Upper lobe of left lung (tissue), 6 donors: ENCODE results near the gene TLL1. TPM values are rescaled to one million over a fixed set of nuclear protein-coding genes. Genes with fewer than 3 reads are reported as not detected.
A peak's percentile ranks its signal among the peaks of the same experiment; 100 is the strongest.

Experiments used
- ATAC-seq, 2 donors: fragments of 200-7000 bp; cut with Tn5 transposase; one replicate each; pipeline ENCODE4 v1.9.1; 2022; ENCODE audit warnings: mild to moderate bottlenecking in 2 of 2, moderate library complexity in 2 of 2; ENCODE audit not compliant: low FRiP score in 2 of 2
- DNase-seq, 2 donors: peaks; one replicate each; pipeline ENCODE4 v3.0.0-alpha.2; 2019 to 2020
- H3K27ac ChIP-seq, 4 donors: fragments of 200-600 bp; sonication (generic); one replicate each; pipeline ENCODE4 v1.5.1; 2016 to 2019
- H3K27me3 ChIP-seq, 4 donors: fragments of 200-600 bp; sonication (generic); one replicate each; pipeline ENCODE4 v1.5.1; 2017 to 2019
- H3K36me3 ChIP-seq, 4 donors: fragments of 200-600 bp; sonication (generic); one replicate each; pipeline ENCODE4 v1.5.1; 2016 to 2019
- H3K4me1 ChIP-seq, 4 donors: fragments of 200-600 bp; sonication (generic); one replicate each; pipeline ENCODE4 v1.5.1; 2018 to 2019
- H3K4me3 ChIP-seq, 4 donors: fragments of 200-600 bp; sonication (generic); one replicate each; pipeline ENCODE4 v1.5.1; 2017 to 2019; ENCODE audit warnings: mild to moderate bottlenecking in 2 of 4, moderate library complexity in 1 of 4
- H3K9me3 ChIP-seq, 4 donors: fragments of 200-600 bp; sonication (generic); one replicate each; pipeline ENCODE4 v1.5.1; 2018 to 2019
- CTCF ChIP-seq, 6 experiments: fragments of 450-650 bp in 4 of 6; fragments of 200-600 bp in 2 of 6; sonication (generic) in 2 of 6; IDR thresholded peaks; one replicate each; pipeline ENCODE4 v1.5.1; 2016 to 2019; ENCODE audit warnings: antibody characterized with exemption in 6 of 6
- EP300 ChIP-seq, 4 donors: sonication (generic); formaldehyde crosslinking; IDR thresholded peaks; one replicate each; pipeline ENCODE4 v1.5.1; 2017; ENCODE audit warnings: antibody characterized with exemption in 4 of 4, control low read depth in 2 of 4
- POLR2A ChIP-seq, 4 donors: fragments of 450-650 bp; IDR thresholded peaks; one replicate each; pipeline ENCODE4 v1.5.1; 2016 to 2017; ENCODE audit warnings: antibody characterized with exemption in 4 of 4, mild to moderate bottlenecking in 2 of 4
- POLR2AphosphoS5 ChIP-seq, 2 donors: sonication (generic); formaldehyde crosslinking; IDR thresholded peaks; one replicate each; pipeline ENCODE4 v1.5.1; 2017; ENCODE audit warnings: antibody characterized with exemption in 2 of 2
- WGBS, 2 donors: methylation state at CpG; one replicate each; pipeline ENCODE4 v1.1.5; 2017 to 2018; 5-methylcytosine and 5-hydroxymethylcytosine counted together
- total RNA-seq, 6 donors: library from RNA; depleted of rRNA in 4 of 6; stranded (reverse); fragments of >200 nt in 4 of 6; gene quantifications; one replicate each; pipeline versions ENCODE4 v1.1.0 to v1.2.1, GENCODE V29; 2016 to 2021
- donor health status: DM: no; HTN: no; CAD: no; lungs with moderate emphysema.
- donor health status: DM: no; HTN: yes; CAD: no; lungs with severe emphysema.

TLL1 gene
- 1 to 10 TPM; 1.9 to 8.4 (median 3.1) TPM for total RNA-seq

DNA sequence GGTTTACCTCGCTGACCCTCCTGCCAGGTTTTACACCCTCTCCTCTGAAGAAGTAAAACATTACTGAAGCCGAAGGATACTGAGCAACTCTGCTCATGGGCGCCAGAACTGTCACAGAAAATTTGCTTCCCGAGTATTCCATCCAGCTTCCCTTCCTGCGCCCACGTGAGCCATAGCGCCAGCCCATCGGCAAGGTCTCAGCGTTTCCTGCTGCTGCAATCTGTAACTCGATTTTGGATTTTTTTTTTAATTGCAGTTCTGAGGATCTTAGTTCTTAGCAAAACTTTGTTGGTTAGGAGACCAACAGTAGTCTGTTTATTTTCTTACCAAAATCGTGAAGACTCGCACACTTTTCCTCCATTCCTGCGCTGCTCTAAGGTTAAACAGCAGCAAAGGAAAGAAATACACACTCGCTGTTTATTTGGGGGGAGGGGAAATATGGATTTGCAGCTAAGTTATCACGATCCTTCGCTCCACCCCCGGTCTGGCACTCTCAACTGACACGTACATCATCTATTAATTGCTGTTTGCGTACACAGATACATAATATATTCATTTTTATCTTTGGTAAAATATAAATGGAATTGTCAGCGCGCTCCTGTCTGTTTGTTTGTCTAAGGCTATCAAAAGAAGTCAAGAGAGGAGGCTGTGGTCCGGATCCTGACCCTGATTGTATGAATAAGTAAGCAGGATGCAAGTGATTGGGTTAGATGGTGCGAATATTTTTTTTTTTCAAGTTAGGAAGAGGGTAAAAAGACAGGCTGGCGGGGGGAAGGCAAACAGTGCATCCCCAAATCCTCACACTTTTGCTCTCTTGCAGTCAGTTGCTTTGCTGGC is at the start of gene TLL1:
TLL1 (plus strand) TSS at position 777 of the 837 bp plus-strand sequence. CDS start 668 bp downstream, outside the sequence.
- WGBS, 2 donors = 5 to 6% methylated on average over 24 of the region's 24 CpGs
- H3K27ac ChIP-seq = peak within 1 kb of the TSS in 2 of 4 donors; percentile 21 to 56
- DNase-seq = no peak
- H3K36me3 ChIP-seq = no peaks in the 10 kb centered on the region
- no peak for TF ChIP-seq POLR2A (IDR thresholded peaks at IDR 0.05)
- no peak for TF ChIP-seq EP300 (IDR thresholded peaks at IDR 0.05)
- TF ChIP-seq POLR2AphosphoS5 (IDR thresholded peaks at IDR 0.05) = no peak
- no peak for TF ChIP-seq CTCF (IDR thresholded peaks at IDR 0.05)
- H3K4me1 ChIP-seq = peaks cover 16 to 31% (median 24%) of the 10 kb centered on the region in 4 donors
- peaks cover 0 to 25% (median 6%) of the 10 kb centered on the region in 4 donors for H3K27me3 ChIP-seq
- ATAC-seq = peak in 1 of 2 donors; percentile 55
- H3K9me3 ChIP-seq = no peaks in the 10 kb centered on the region
- H3K4me3 ChIP-seq = peak within 1 kb of the TSS; percentile 24 to 58 (median 44)

DNA sequence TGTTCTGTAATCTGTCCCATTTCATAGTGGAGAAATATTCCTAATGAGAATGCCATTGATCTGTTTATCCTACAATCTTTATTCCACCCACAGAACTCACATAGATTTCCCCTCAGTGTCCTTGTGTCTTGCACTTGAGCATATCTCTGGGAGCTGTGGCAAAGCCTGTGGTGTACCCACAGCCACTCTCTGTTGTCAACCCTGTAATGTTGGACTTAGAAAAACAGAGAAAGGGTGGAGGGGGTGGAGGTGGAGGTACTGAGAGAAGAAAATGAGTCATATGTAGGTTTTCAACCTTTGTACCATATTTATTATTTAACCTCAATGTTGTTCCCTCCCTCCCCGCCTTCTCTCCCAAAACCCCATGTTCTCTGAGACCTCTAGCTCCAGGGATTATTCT is 46.9 kb upstream of the TLL1 start:
- WGBS, 2 donors = 85 to 97% methylated on average over 1 of the region's 1 CpG
- DNase-seq = no peak
- Histone ChIP-seq H3K4me1 (no peaks in the 10 kb centered on the region), H3K4me3 (no peak overlapping the region), H3K27me3 (no peaks in the 10 kb centered on the region), H3K9me3 (no peaks in the 10 kb centered on the region), H3K27ac (no peak overlapping the region), H3K36me3 (no peaks in the 10 kb centered on the region)
- ATAC-seq = no peak
- TF ChIP-seq POLR2A (IDR thresholded peaks at IDR 0.05) = no peak
- TF ChIP-seq EP300 (IDR thresholded peaks at IDR 0.05) = no peak
- no peak for TF ChIP-seq POLR2AphosphoS5 (IDR thresholded peaks at IDR 0.05)
- no peak for TF ChIP-seq CTCF (IDR thresholded peaks at IDR 0.05)

DNA sequence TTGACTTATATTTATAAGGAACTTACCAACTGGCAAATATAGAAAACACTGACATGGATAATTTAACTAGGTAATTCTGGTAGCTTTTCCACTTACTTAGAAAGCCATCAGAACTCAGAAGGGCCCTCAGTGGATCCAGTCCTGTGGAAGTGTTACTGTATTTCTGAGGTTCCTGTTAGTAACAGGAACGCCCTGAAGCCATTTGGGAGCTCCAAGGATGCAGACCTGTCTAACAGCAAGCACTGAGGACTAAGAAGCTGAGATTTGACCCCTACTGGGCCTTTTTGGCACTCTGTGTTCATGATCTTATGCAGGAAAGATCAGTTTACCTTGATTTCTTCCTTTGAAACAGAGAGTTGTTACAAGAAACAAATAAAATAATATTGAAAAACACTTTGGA is 46.0 kb upstream of the TLL1 start:
- no peak for TF ChIP-seq POLR2A (IDR thresholded peaks at IDR 0.05)
- no peaks in the 10 kb centered on the region for H3K27me3 ChIP-seq
- no peak overlapping the region for H3K4me3 ChIP-seq
- DNase-seq (no peak), ATAC-seq (no peak)
- H3K27ac ChIP-seq = no peak overlapping the region
- H3K36me3 ChIP-seq = no peaks in the 10 kb centered on the region
- 74 to 90% methylated on average over 1 of the region's 1 CpG for WGBS, 2 donors
- no peaks in the 10 kb centered on the region for H3K4me1 ChIP-seq
- no peaks in the 10 kb centered on the region for H3K9me3 ChIP-seq

- Histone ChIP-seq H3K4me3 (no peak overlapping the region), H3K4me1 (no peaks in the 10 kb centered on the region), H3K9me3 (no peaks in the 10 kb centered on the region), H3K27ac (no peak overlapping the region), H3K36me3 (no peaks in the 10 kb centered on the region), H3K27me3 (no peaks in the 10 kb centered on the region)
- WGBS, 2 donors = 38 to 41% methylated on average over 2 of the region's 2 CpGs
- no peak for TF ChIP-seq EP300 (IDR thresholded peaks at IDR 0.05)
- no peak for TF ChIP-seq CTCF (IDR thresholded peaks at IDR 0.05)
- no peak for TF ChIP-seq POLR2AphosphoS5 (IDR thresholded peaks at IDR 0.05)
- TF ChIP-seq POLR2A (IDR thresholded peaks at IDR 0.05) = no peak
- DNase-seq (no peak), ATAC-seq (no peak)
Measured at GRCh38 chr4:165828928-165829327, 44.1 kb upstream of the TLL1 start.

DNA sequence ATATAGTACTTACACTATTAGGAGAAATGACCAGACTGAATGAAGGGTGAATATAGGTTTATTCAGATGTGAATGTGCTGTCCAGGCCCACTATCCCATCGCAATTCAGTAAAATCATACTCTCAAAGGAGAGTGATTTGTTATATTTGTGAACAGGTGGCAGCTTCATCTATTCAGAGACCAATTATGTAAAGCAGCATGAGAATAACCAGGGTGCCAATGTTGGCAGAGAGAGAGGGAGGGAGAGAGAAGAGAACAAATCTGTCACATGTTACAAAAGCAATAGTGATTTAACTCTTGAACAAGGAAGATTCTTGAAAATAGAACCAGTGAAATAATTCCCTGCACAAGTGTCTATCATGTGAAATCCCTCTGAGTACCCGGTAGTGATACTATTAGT is 38.9 kb upstream of the TLL1 start:
- TF ChIP-seq EP300 (IDR thresholded peaks at IDR 0.05) (no peak), POLR2A (IDR thresholded peaks at IDR 0.05) (no peak), CTCF (IDR thresholded peaks at IDR 0.05) (no peak), POLR2AphosphoS5 (IDR thresholded peaks at IDR 0.05) (no peak)
- DNase-seq (no peak), ATAC-seq (no peak)
- Histone ChIP-seq H3K4me3 (no peak overlapping the region), H3K9me3 (no peaks in the 10 kb centered on the region), H3K36me3 (no peaks in the 10 kb centered on the region), H3K27me3 (no peaks in the 10 kb centered on the region), H3K4me1 (peaks cover 0 to 7% (median 0%) of the 10 kb centered on the region in 4 donors), H3K27ac (no peak overlapping the region)
- WGBS, 2 donors = 86% methylated on average over 2 of the region's 2 CpGs
